ENCODE data around the gene ITLN1. TPM values are rescaled to one million over a fixed set of nuclear protein-coding genes. Genes with fewer than 3 reads are reported as not detected.
"Not testable (repeated sequence)": the region's sequence is repeated elsewhere in the genome, so short reads cannot be mapped to it uniquely, and the experiment has no call there.

The ITLN1 gene
- total RNA-seq, 4 donors from 2014 or later = 0.42 to 1.2 TPM; not detected in 2

- Histone ChIP-seq H3K4me3 (no peak overlapping the region), H3K36me3 (no peaks in the 10 kb centered on the region), H3K27ac (no peak overlapping the region), H3K4me1 (no peaks in the 10 kb centered on the region), H3K9me3 (no peaks in the 10 kb centered on the region), H3K27me3 (no peaks in the 10 kb centered on the region)
- no peak for DNase-seq (ENCODE audit: low spot score in 2 of 2)
- TF ChIP-seq CTCF (IDR thresholded peaks at IDR 0.05) (no peak), EP300 (IDR thresholded peaks at IDR 0.05) (no peak), POLR2A (IDR thresholded peaks at IDR 0.05) (no peak)
- WGBS, 2 donors = 68 to 84% methylated on average over 3 of the region's 3 CpGs
These were observed 16.8 kb downstream of the ITLN1 start for GRCh38 chr1:160868141-160868540.

- not testable (repeated sequence) for H3K9me3 ChIP-seq; H3K4me1 ChIP-seq; H3K27me3 ChIP-seq; H3K4me3 ChIP-seq; H3K36me3 ChIP-seq; DNase-seq (ENCODE audit: low spot score in 2 of 2); H3K27ac ChIP-seq
- WGBS, 2 donors = 46 to 50% methylated on average over 4 of the region's 4 CpGs
These were observed 17.3 kb downstream of the ITLN1 start for GRCh38 chr1:160867651-160868050.

- no peak for DNase-seq (ENCODE audit: low spot score in 2 of 2)
- Histone ChIP-seq H3K4me1 (no peaks in the 10 kb centered on the region), H3K4me3 (no peak overlapping the region), H3K27ac (no peak overlapping the region), H3K27me3 (no peaks in the 10 kb centered on the region), H3K36me3 (no peaks in the 10 kb centered on the region), H3K9me3 (no peaks in the 10 kb centered on the region)
- no peak for TF ChIP-seq POLR2A (IDR thresholded peaks at IDR 0.05)
- no peak for TF ChIP-seq CTCF (IDR thresholded peaks at IDR 0.05)
- TF ChIP-seq EP300 (IDR thresholded peaks at IDR 0.05) = no peak
- WGBS, 2 donors = 72 to 75% methylated on average over 6 of the region's 6 CpGs
These were observed 18.2 kb downstream of the ITLN1 start for GRCh38 chr1:160866695-160867260.

- Histone ChIP-seq H3K27me3 (no peaks in the 10 kb centered on the region), H3K4me3 (no peak overlapping the region), H3K4me1 (no peaks in the 10 kb centered on the region), H3K36me3 (no peaks in the 10 kb centered on the region), H3K27ac (no peak overlapping the region), H3K9me3 (no peaks in the 10 kb centered on the region)
- no peak for DNase-seq (ENCODE audit: low spot score in 2 of 2)
- TF ChIP-seq EP300 (IDR thresholded peaks at IDR 0.05) = no peak
- no peak for TF ChIP-seq POLR2A (IDR thresholded peaks at IDR 0.05)
- no peak for TF ChIP-seq CTCF (IDR thresholded peaks at IDR 0.05)
These were observed 18.8 kb downstream of the ITLN1 start for GRCh38 chr1:160866001-160866694.

GRCh38 chr1:160865337-160865736, 19.6 kb downstream of the ITLN1 start:
- TF ChIP-seq POLR2A (IDR thresholded peaks at IDR 0.05) (no peak), EP300 (IDR thresholded peaks at IDR 0.05) (no peak), CTCF (IDR thresholded peaks at IDR 0.05) (no peak)
- 81 to 85% methylated on average over 5 of the region's 5 CpGs for WGBS, 2 donors
- Histone ChIP-seq H3K27ac (no peak overlapping the region), H3K27me3 (no peaks in the 10 kb centered on the region), H3K4me1 (no peaks in the 10 kb centered on the region), H3K36me3 (no peaks in the 10 kb centered on the region), H3K4me3 (no peak overlapping the region), H3K9me3 (no peaks in the 10 kb centered on the region)
- no peak for DNase-seq (ENCODE audit: low spot score in 2 of 2)
